ENCODE results near the gene SHTN1. TPM values are rescaled to one million over a fixed set of nuclear protein-coding genes. Genes with fewer than 3 reads are reported as not detected.

SHTN1 gene
- total RNA-seq, 1 experiment from 2014 or later, result 67.8 TPM

DNA sequence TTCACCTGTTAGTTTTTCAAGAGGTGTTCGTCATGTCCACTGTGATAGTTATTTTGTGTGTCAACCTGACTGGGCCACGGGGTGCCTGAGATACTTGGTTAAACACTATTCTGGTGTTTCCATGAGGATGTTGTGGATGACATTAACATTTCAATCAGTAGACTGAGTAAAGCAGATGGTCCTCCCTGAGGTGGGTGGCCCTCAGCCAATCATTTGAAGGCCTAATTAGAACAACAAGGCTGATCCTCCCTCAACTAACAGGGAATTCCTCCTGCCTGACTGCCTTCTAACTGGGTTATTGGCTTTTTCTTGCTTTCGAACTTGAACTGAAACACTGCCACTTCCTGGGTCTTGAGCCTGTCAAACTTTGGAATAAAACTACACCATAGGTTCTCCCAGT lies 79.9 kb downstream of the SHTN1 start:
- peaks cover 39% of the 10 kb centered on the region for H3K36me3 ChIP-seq (ENCODE audit: control insufficient read depth, insufficient read depth, low read length)
- intact Hi-C loops (cut with micrococcal nuclease; ENCODE audit: unreplicated experiment) (loop anchor here (10.0 kb wide), 1 partner anchor 240 kb away; no protein-coding TSS in a partner anchor), in situ Hi-C loops (cut with HindIII; ENCODE audit: low pct_unique_long_range_greater_than_20kb, low sequenced_read_pairs) (no loop called here)
- H3K27ac ChIP-seq (ENCODE audit: low read length), result no peak overlapping the region
- H3K9me3 ChIP-seq (ENCODE audit: control insufficient read depth, insufficient read depth, low read depth, low read length), result no peaks in the 10 kb centered on the region
- ATAC-seq (no peak), DNase-seq (ENCODE audit: low read depth, low spot score) (no peak)
- H3K4me1 ChIP-seq (ENCODE audit: control insufficient read depth, insufficient read depth, low read length), result no peaks in the 10 kb centered on the region
- no peak for TF ChIP-seq TCF7L2 (IDR thresholded peaks at IDR 0.05; ENCODE audit: low read depth, low read length)
- no peaks in the 10 kb centered on the region for H3K27me3 ChIP-seq (ENCODE audit: control insufficient read depth, insufficient read depth, low read length)
- no TSS peak for BruUV-seq (replicated peaks)
- ChIA-PET POLR2A (no interaction called here), CTCF (no interaction called here)
- no peak overlapping the region for H3K4me3 ChIP-seq (ENCODE audit: low read depth in 2 of 2, low read length in 2 of 2)

DNA sequence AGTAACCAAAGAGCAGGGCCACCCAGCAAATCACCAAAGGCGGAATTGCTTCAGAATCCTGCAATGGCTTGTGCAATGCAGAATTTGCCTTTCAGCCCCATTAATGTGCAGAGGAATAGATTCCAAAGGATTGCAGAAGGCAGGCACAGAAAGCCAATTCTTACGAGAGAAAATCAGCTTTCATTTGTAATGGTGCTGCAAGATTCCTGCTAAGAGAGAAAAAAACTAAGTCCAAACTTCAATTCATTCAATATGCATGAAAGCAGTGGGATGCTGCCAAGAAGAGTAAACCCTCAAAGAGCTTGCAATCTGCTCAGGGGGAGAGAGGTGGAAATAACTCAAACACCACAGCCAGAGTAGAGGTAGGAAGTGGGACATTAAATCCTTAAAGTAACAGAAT lies 85.3 kb downstream of the SHTN1 start:
- Histone ChIP-seq H3K27me3 (ENCODE audit: control insufficient read depth, insufficient read depth, low read length) (no peaks in the 10 kb centered on the region), H3K36me3 (ENCODE audit: control insufficient read depth, insufficient read depth, low read length) (peaks cover 25% of the 10 kb centered on the region), H3K4me3 (ENCODE audit: low read depth in 2 of 2, low read length in 2 of 2) (no peak overlapping the region), H3K9me3 (ENCODE audit: control insufficient read depth, insufficient read depth, low read depth, low read length) (no peaks in the 10 kb centered on the region), H3K4me1 (ENCODE audit: control insufficient read depth, insufficient read depth, low read length) (no peaks in the 10 kb centered on the region), H3K27ac (ENCODE audit: low read length) (no peak overlapping the region)
- intact Hi-C loops (cut with micrococcal nuclease; ENCODE audit: unreplicated experiment) (loop anchor here (10.0 kb wide), 1 partner anchor 245 kb away; no protein-coding TSS in a partner anchor), in situ Hi-C loops (cut with HindIII; ENCODE audit: low pct_unique_long_range_greater_than_20kb, low sequenced_read_pairs) (no loop called here)
- no TSS peak for BruUV-seq (replicated peaks)
- POLR2A ChIA-PET, result no interaction called here
- ATAC-seq (no peak), DNase-seq (ENCODE audit: low read depth, low spot score) (no peak)
- TF ChIP-seq, protein P1, sequence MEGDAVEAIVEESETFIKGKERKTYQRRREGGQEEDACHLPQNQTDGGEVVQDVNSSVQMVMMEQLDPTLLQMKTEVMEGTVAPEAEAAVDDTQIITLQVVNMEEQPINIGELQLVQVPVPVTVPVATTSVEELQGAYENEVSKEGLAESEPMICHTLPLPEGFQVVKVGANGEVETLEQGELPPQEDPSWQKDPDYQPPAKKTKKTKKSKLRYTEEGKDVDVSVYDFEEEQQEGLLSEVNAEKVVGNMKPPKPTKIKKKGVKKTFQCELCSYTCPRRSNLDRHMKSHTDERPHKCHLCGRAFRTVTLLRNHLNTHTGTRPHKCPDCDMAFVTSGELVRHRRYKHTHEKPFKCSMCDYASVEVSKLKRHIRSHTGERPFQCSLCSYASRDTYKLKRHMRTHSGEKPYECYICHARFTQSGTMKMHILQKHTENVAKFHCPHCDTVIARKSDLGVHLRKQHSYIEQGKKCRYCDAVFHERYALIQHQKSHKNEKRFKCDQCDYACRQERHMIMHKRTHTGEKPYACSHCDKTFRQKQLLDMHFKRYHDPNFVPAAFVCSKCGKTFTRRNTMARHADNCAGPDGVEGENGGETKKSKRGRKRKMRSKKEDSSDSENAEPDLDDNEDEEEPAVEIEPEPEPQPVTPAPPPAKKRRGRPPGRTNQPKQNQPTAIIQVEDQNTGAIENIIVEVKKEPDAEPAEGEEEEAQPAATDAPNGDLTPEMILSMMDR (IDR thresholded peaks at IDR 0.05), result no peak
- no peak for TF ChIP-seq POLR2AphosphoS5 (IDR thresholded peaks at IDR 0.05; ENCODE audit: low read depth, low read length)
- no peak for TF ChIP-seq SIN3A (IDR thresholded peaks at IDR 0.05; ENCODE audit: borderline replicate concordance, insufficient read depth, low read depth, low read length)
- TF ChIP-seq, protein P2, sequence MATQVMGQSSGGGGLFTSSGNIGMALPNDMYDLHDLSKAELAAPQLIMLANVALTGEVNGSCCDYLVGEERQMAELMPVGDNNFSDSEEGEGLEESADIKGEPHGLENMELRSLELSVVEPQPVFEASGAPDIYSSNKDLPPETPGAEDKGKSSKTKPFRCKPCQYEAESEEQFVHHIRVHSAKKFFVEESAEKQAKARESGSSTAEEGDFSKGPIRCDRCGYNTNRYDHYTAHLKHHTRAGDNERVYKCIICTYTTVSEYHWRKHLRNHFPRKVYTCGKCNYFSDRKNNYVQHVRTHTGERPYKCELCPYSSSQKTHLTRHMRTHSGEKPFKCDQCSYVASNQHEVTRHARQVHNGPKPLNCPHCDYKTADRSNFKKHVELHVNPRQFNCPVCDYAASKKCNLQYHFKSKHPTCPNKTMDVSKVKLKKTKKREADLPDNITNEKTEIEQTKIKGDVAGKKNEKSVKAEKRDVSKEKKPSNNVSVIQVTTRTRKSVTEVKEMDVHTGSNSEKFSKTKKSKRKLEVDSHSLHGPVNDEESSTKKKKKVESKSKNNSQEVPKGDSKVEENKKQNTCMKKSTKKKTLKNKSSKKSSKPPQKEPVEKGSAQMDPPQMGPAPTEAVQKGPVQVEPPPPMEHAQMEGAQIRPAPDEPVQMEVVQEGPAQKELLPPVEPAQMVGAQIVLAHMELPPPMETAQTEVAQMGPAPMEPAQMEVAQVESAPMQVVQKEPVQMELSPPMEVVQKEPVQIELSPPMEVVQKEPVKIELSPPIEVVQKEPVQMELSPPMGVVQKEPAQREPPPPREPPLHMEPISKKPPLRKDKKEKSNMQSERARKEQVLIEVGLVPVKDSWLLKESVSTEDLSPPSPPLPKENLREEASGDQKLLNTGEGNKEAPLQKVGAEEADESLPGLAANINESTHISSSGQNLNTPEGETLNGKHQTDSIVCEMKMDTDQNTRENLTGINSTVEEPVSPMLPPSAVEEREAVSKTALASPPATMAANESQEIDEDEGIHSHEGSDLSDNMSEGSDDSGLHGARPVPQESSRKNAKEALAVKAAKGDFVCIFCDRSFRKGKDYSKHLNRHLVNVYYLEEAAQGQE (IDR thresholded peaks at IDR 0.05; ENCODE audit: insufficient read depth in 1 of 2, low read depth in 2 of 2, low read length in 1 of 2), result no peak
- no peak for TF ChIP-seq TCF7L2 (IDR thresholded peaks at IDR 0.05; ENCODE audit: low read depth, low read length)
- CTCF ChIA-PET, result no interaction called here

DNA sequence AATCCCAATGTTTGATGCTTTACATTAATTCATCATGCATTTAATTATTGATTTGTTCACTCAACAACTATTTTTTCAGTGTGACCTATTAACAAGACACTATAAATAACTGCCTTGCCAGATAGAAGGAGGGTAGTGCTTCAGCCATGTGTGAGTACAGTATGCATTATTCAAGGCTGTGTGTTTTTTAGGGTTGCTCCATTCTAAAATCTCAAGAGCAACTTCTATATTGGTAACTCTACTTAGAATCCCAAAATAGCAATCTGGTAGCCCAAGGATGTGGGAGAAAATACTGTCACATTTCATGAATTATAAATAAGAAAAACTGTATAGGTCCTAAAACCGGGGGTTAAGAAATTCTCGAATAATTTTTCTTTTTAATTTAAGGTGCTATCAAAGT lies 85.8 kb downstream of the SHTN1 start:
- Histone ChIP-seq H3K9me3 (ENCODE audit: control insufficient read depth, insufficient read depth, low read depth, low read length) (no peaks in the 10 kb centered on the region), H3K36me3 (ENCODE audit: control insufficient read depth, insufficient read depth, low read length) (peaks cover 25% of the 10 kb centered on the region), H3K4me3 (ENCODE audit: low read depth in 2 of 2, low read length in 2 of 2) (no peak overlapping the region), H3K27ac (ENCODE audit: low read length) (no peak overlapping the region), H3K27me3 (ENCODE audit: control insufficient read depth, insufficient read depth, low read length) (no peaks in the 10 kb centered on the region), H3K4me1 (ENCODE audit: control insufficient read depth, insufficient read depth, low read length) (no peaks in the 10 kb centered on the region)
- ChIA-PET POLR2A (no interaction called here), CTCF (no interaction called here)
- TF ChIP-seq, protein P2 (IDR thresholded peaks at IDR 0.05; ENCODE audit: insufficient read depth in 1 of 2, low read depth in 2 of 2, low read length in 1 of 2), result no peak
- TF ChIP-seq POLR2AphosphoS5 (IDR thresholded peaks at IDR 0.05; ENCODE audit: low read depth, low read length) (no peak), SIN3A (IDR thresholded peaks at IDR 0.05; ENCODE audit: borderline replicate concordance, insufficient read depth, low read depth, low read length) (no peak), TCF7L2 (IDR thresholded peaks at IDR 0.05; ENCODE audit: low read depth, low read length) (no peak)
- TF ChIP-seq, protein P1 (IDR thresholded peaks at IDR 0.05), result no peak
- in situ Hi-C loops (cut with HindIII; ENCODE audit: low pct_unique_long_range_greater_than_20kb, low sequenced_read_pairs) (no loop called here), intact Hi-C loops (cut with micrococcal nuclease; ENCODE audit: unreplicated experiment) (no loop called here)
- ATAC-seq, result no peak
- no peak for DNase-seq (ENCODE audit: low read depth, low spot score)
- no TSS peak for BruUV-seq (replicated peaks)
